ENCODE measurements around the gene RBM10.

Gene RBM10

GRCh38 chrX:47190445-47191269, 45.6 kb downstream of the RBM10 start:
- Histone ChIP-seq H3K9ac (ENCODE audit: low read length) (peak overlapping the region; percentile 76), H3K4me3 (ENCODE audit: low read length) (peak overlapping the region; percentile 75), H3K79me2 (ENCODE audit: low read length) (peaks cover 28% of the 10 kb centered on the region), H3K4me2 (ENCODE audit: low read depth, low read length) (peak overlapping the region; percentile 86), H3K9me3 (replicated peaks; ENCODE audit: insufficient read depth, low read length) (no peaks in the 10 kb centered on the region), H3K4me1 (ENCODE audit: low read length) (0 out of 2 replicates have a peak, but pooled peaks cover 9% of the 10 kb centered on the region), H3K9me2 (replicated peaks; ENCODE audit: insufficient read depth, low read length) (no peaks in the 10 kb centered on the region), H3F3A (ENCODE audit: insufficient read depth, low read length) (peaks cover 25% of the 10 kb centered on the region), H3K27ac (ENCODE audit: low read length) (peak overlapping the region; percentile 61; the same call in 1 of the 2 replicates), H3K27me3 (replicated peaks; ENCODE audit: insufficient read depth, low read length) (no peaks in the 10 kb centered on the region), H3K36me3 (replicated peaks; ENCODE audit: insufficient read depth, low read length) (no peaks in the 10 kb centered on the region), H2AFZ (ENCODE audit: low read length) (peak overlapping the region; percentile 49), H4K20me1 (ENCODE audit: insufficient read depth, low read length) (no peaks in the 10 kb centered on the region)
- peak; percentile 89 for DNase-seq
- no peak for TF ChIP-seq EZH2phosphoT487 (IDR thresholded peaks at IDR 0.05; ENCODE audit: low read length)
- TF ChIP-seq EZH2 (optimal IDR thresholded peaks at IDR 0.05; ENCODE audit: low read depth, low read length) = no peak
- TF ChIP-seq, protein P1, sequence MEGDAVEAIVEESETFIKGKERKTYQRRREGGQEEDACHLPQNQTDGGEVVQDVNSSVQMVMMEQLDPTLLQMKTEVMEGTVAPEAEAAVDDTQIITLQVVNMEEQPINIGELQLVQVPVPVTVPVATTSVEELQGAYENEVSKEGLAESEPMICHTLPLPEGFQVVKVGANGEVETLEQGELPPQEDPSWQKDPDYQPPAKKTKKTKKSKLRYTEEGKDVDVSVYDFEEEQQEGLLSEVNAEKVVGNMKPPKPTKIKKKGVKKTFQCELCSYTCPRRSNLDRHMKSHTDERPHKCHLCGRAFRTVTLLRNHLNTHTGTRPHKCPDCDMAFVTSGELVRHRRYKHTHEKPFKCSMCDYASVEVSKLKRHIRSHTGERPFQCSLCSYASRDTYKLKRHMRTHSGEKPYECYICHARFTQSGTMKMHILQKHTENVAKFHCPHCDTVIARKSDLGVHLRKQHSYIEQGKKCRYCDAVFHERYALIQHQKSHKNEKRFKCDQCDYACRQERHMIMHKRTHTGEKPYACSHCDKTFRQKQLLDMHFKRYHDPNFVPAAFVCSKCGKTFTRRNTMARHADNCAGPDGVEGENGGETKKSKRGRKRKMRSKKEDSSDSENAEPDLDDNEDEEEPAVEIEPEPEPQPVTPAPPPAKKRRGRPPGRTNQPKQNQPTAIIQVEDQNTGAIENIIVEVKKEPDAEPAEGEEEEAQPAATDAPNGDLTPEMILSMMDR (IDR thresholded peaks at IDR 0.05; ENCODE audit: low read length) = no peak

DNA sequence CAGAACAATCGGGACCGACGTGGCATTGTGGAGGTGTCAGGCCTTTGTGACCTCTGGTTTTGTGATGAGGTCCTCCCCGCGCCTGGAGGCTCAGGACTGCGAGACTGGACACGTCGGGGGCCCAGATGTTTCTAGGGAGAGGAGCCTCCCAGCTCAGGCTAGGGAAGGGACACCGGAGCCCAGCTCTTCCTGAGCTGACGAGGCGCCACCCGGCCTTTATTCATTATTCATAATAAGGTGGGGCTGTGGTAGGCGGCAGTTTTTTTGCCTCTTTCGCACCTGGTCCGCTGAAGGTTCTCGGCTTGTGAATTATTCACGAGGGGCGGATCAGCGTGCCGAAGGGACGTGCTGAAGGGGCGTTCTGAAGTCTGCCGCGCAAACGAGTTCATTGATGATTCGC, 46.3 kb downstream of the RBM10 start:
- DNase-seq = peak; percentile 55
- no peaks in the 10 kb centered on the region for H3K36me3 ChIP-seq (replicated peaks; ENCODE audit: insufficient read depth, low read length)
- H3K27me3 ChIP-seq (replicated peaks; ENCODE audit: insufficient read depth, low read length) = no peaks in the 10 kb centered on the region
- peak overlapping the region; percentile 75 for H3K4me3 ChIP-seq (ENCODE audit: low read length)
- H3K9ac ChIP-seq (ENCODE audit: low read length) = peak overlapping the region; percentile 76
- no peak for TF ChIP-seq EZH2phosphoT487 (IDR thresholded peaks at IDR 0.05; ENCODE audit: low read length)
- no peak for TF ChIP-seq EZH2 (optimal IDR thresholded peaks at IDR 0.05; ENCODE audit: low read depth, low read length)
- TF ChIP-seq, protein P1 (IDR thresholded peaks at IDR 0.05; ENCODE audit: low read length) = no peak
- no peaks in the 10 kb centered on the region for H3K9me3 ChIP-seq (replicated peaks; ENCODE audit: insufficient read depth, low read length)
- no peaks in the 10 kb centered on the region for H4K20me1 ChIP-seq (ENCODE audit: insufficient read depth, low read length)
- H3K4me2 ChIP-seq (ENCODE audit: low read depth, low read length) = peak overlapping the region; percentile 86
- peaks cover 35% of the 10 kb centered on the region for H3K79me2 ChIP-seq (ENCODE audit: low read length)
- H2AFZ ChIP-seq (ENCODE audit: low read length) = peak overlapping the region; percentile 49
- peaks cover 14% of the 10 kb centered on the region; the same call in 1 of the 2 replicates for H3K4me1 ChIP-seq (ENCODE audit: low read length)
- H3F3A ChIP-seq (ENCODE audit: insufficient read depth, low read length) = peaks cover 25% of the 10 kb centered on the region
- H3K9me2 ChIP-seq (replicated peaks; ENCODE audit: insufficient read depth, low read length) = no peaks in the 10 kb centered on the region
- peak overlapping the region; percentile 61; the same call in 1 of the 2 replicates for H3K27ac ChIP-seq (ENCODE audit: low read length)

DNA sequence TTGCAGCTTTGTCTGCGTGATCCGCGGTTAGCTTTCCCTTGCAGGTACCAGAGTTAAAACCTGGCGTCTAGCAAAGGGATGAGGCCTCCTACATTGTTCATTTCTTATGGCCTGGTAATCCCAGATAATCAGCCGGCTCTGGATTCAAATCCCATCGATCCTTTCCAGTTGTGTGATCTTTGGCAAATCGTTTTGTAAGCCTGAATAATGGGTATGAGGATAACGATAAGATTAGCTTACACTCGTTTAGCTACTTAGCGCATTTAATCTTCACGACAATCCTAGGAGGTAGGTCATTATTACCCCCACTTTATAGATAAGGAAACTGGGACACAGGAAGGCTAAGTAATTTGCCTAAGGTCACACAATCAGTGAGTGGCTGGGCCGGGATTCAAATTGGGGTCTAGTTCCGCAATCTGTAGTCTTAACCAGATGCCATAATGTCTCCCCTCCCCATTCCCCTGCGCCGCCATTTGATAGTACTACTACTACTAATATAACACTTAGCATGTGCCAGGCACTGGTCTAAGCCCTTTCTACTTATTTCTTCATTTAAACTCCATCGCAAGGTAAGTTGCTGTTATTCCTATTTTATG, 46.9 kb downstream of the RBM10 start:
- peak overlapping the region; percentile 61; the same call in 1 of the 2 replicates for H3K27ac ChIP-seq (ENCODE audit: low read length)
- H2AFZ ChIP-seq (ENCODE audit: low read length) = peak overlapping the region; percentile 49; the same call in 1 of the 2 replicates
- peak overlapping the region; percentile 86 for H3K4me2 ChIP-seq (ENCODE audit: low read depth, low read length)
- peaks cover 41% of the 10 kb centered on the region for H3K79me2 ChIP-seq (ENCODE audit: low read length)
- peaks cover 25% of the 10 kb centered on the region for H3F3A ChIP-seq (ENCODE audit: insufficient read depth, low read length)
- no peaks in the 10 kb centered on the region for H4K20me1 ChIP-seq (ENCODE audit: insufficient read depth, low read length)
- peak overlapping the region; percentile 75 for H3K4me3 ChIP-seq (ENCODE audit: low read length)
- no peak for TF ChIP-seq EZH2phosphoT487 (IDR thresholded peaks at IDR 0.05; ENCODE audit: low read length)
- H3K9ac ChIP-seq (ENCODE audit: low read length) = peak overlapping the region; percentile 76; the same call in 1 of the 2 replicates
- H3K9me3 ChIP-seq (replicated peaks; ENCODE audit: insufficient read depth, low read length) = no peaks in the 10 kb centered on the region
- H3K4me1 ChIP-seq (ENCODE audit: low read length) = peaks cover 14% of the 10 kb centered on the region; the same call in 1 of the 2 replicates
- no peak for DNase-seq
- no peaks in the 10 kb centered on the region for H3K9me2 ChIP-seq (replicated peaks; ENCODE audit: insufficient read depth, low read length)
- H3K36me3 ChIP-seq (replicated peaks; ENCODE audit: insufficient read depth, low read length) = no peaks in the 10 kb centered on the region
- no peaks in the 10 kb centered on the region for H3K27me3 ChIP-seq (replicated peaks; ENCODE audit: insufficient read depth, low read length)

All from MM.1S (cell line).